ENCODE data around the gene ANTKMT.

The ANTKMT gene

DNA sequence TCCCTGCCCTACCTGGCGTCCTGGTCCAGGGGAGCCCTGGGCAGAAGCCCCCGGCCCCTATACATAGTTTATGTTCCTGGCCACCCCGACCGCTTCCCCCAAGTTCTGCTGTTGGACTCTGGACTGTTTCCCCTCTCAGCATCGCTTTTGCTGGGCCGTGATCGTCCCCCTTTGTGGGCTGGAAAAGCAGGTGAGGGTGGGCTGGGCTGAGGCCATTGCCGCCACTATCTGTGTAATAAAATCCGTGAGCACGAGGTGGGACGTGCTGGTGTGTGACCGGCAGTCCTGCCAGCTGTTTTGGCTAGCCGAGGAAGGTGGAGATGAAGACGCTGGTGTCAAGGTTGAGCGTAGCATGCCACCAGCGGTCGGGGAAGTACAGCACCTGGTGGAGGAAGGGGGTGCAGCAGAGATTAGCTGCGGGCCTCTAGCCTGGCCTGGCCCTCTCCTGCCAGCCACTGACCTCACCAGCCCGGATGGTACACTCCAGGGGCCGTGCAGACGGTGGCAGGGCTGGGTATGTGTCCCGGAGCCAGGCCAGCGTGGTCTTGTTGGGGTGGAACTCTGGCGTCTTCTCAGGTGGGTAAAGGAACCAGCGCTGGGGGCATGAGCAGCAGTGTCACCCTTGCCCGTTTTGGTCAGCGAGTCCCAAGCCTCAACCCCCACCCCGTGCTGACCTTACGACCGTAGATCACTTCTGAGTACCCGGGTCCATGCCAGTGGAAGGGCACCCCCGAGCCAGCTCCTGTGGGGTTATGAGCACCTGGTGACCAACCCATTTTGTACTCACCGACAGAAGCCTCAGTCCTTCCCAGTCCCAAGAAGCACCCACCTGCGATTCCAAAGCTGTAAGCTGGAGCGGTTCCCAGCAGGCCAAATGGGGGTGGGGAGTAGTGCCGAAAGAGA is 38.2 kb upstream of the ANTKMT start:
- H3K27ac ChIP-seq (replicated peaks): peak overlapping the region; percentile 70
- no peak for TF ChIP-seq GABPA (IDR thresholded peaks at IDR 0.05; ENCODE audit: low read depth)
- TF ChIP-seq SPI1 (IDR thresholded peaks at IDR 0.05; ENCODE audit: borderline replicate concordance, low read depth): no peak
- TF ChIP-seq, protein P1, sequence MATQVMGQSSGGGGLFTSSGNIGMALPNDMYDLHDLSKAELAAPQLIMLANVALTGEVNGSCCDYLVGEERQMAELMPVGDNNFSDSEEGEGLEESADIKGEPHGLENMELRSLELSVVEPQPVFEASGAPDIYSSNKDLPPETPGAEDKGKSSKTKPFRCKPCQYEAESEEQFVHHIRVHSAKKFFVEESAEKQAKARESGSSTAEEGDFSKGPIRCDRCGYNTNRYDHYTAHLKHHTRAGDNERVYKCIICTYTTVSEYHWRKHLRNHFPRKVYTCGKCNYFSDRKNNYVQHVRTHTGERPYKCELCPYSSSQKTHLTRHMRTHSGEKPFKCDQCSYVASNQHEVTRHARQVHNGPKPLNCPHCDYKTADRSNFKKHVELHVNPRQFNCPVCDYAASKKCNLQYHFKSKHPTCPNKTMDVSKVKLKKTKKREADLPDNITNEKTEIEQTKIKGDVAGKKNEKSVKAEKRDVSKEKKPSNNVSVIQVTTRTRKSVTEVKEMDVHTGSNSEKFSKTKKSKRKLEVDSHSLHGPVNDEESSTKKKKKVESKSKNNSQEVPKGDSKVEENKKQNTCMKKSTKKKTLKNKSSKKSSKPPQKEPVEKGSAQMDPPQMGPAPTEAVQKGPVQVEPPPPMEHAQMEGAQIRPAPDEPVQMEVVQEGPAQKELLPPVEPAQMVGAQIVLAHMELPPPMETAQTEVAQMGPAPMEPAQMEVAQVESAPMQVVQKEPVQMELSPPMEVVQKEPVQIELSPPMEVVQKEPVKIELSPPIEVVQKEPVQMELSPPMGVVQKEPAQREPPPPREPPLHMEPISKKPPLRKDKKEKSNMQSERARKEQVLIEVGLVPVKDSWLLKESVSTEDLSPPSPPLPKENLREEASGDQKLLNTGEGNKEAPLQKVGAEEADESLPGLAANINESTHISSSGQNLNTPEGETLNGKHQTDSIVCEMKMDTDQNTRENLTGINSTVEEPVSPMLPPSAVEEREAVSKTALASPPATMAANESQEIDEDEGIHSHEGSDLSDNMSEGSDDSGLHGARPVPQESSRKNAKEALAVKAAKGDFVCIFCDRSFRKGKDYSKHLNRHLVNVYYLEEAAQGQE (IDR thresholded peaks at IDR 0.05; ENCODE audit: insufficient replicate concordance, low read depth): no peak
- no peak for TF ChIP-seq POLR2AphosphoS5 (IDR thresholded peaks at IDR 0.05; ENCODE audit: low read depth)
- TF ChIP-seq, protein P2, sequence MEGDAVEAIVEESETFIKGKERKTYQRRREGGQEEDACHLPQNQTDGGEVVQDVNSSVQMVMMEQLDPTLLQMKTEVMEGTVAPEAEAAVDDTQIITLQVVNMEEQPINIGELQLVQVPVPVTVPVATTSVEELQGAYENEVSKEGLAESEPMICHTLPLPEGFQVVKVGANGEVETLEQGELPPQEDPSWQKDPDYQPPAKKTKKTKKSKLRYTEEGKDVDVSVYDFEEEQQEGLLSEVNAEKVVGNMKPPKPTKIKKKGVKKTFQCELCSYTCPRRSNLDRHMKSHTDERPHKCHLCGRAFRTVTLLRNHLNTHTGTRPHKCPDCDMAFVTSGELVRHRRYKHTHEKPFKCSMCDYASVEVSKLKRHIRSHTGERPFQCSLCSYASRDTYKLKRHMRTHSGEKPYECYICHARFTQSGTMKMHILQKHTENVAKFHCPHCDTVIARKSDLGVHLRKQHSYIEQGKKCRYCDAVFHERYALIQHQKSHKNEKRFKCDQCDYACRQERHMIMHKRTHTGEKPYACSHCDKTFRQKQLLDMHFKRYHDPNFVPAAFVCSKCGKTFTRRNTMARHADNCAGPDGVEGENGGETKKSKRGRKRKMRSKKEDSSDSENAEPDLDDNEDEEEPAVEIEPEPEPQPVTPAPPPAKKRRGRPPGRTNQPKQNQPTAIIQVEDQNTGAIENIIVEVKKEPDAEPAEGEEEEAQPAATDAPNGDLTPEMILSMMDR (IDR thresholded peaks at IDR 0.05; ENCODE audit: insufficient read depth, low read length): no peak
- no peaks in the 10 kb centered on the region for H3K27me3 ChIP-seq (ENCODE audit: insufficient read depth, poor library complexity, severe bottlenecking)
- DNase-seq (ENCODE audit: low read depth in 1 of 2, low spot score in 1 of 2): no peak
- peak overlapping the region; percentile 47 for H3K4me3 ChIP-seq (replicated peaks; ENCODE audit: insufficient read depth, low read length)

DNA sequence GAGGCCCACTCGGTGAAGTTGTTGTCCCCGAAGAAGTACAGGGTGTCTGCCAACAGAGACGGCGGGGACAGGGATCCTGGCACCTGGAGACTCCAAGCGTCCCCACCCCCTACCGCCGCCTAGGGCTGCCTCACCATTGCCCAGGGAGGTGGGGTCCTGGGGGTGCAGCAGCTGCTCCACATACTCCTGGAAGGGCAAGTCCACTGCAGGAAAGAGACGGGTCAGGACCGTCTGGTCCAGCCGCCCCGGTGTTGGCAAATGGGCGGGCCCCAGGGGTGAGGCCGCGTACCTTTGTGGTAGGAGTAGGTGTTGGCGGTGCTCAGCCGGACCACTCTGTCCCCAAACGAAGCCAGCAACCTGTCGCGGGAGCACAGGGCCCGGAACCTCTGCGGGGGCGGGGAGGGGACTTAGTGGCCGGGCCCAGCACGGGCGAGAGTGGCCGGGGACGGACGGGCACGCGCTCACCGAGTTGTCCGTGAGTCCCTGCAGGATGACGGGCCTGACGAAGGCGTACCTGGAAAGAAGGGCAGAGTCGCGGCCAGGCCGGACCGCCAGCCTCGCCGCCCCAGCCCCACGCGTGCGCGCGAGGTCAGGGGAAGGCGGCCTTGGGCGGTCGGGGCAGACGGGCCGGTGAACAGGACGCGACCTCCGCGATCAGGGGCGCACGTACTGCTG is 37.4 kb upstream of the ANTKMT start:
- DNase-seq (ENCODE audit: low read depth in 1 of 2, low spot score in 1 of 2): no peak
- H3K4me3 ChIP-seq (replicated peaks; ENCODE audit: insufficient read depth, low read length): peak overlapping the region; percentile 47
- TF ChIP-seq, protein P1 (IDR thresholded peaks at IDR 0.05; ENCODE audit: insufficient replicate concordance, low read depth): no peak
- TF ChIP-seq POLR2AphosphoS5 (IDR thresholded peaks at IDR 0.05; ENCODE audit: low read depth): peak; percentile 68; the same call in 1 of the 2 replicates
- peak overlapping the region; percentile 70 for H3K27ac ChIP-seq (replicated peaks)
- H3K27me3 ChIP-seq (ENCODE audit: insufficient read depth, poor library complexity, severe bottlenecking): no peaks in the 10 kb centered on the region

DNA sequence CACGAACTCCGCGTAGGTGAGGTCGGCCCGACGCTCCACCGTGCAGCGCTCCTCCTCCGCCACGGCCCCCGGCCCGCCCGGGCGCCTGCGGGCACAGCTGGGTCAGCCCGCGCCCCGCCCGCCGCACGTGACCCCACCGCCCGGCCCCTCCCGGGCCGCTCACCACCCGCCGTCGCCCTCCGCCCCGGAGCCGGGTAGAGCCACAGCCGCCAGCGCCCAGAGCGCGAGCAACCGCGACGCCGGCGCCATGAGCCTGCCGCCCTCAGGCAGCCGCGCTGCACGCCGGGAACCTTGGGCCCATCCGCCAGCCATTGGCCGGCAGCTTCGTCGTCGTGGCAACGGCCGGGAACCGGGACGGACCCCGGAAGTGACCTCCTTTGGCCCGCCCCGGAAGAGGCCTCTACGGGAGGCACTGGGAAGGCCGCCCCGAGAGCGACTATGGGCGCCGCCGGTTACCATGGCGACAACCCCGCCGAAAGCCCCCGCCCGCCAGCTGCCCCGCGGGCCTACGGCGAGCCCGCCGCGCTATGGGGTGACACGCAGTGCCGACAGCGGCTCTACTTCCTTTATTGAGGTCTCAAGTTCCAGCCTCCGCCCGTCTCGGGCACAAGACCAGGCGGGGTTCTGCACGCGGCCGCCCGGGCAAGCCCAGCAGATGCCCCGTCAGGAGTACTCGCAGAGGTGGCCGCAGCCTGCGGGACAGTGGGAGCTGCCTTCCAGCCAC is 36.7 kb upstream of the ANTKMT start, which contains the start of gene JMJD8:
TSS of gene JMJD8 (minus strand) at position 264 of the 724 bp plus-strand sequence. CDS start at position 249, 15 bp downstream.
- H3K27ac ChIP-seq (replicated peaks): peak within 1 kb of the TSS; percentile 96

More for the DNA sequence above, 36.7 kb upstream of the ANTKMT start, which contains the start of gene JMJD8:
- no peaks in the 10 kb centered on the region for H3K27me3 ChIP-seq (ENCODE audit: insufficient read depth, poor library complexity, severe bottlenecking)
- peak within 1 kb of the TSS; percentile 47 for H3K4me3 ChIP-seq (replicated peaks; ENCODE audit: insufficient read depth, low read length)
- peak; percentile 93 to 99 for DNase-seq (ENCODE audit: low read depth in 1 of 2, low spot score in 1 of 2)
- TF ChIP-seq, protein P2 (IDR thresholded peaks at IDR 0.05; ENCODE audit: insufficient read depth, low read length): no peak
- TF ChIP-seq GABPA (IDR thresholded peaks at IDR 0.05; ENCODE audit: low read depth) (peak; percentile 93), POLR2AphosphoS5 (IDR thresholded peaks at IDR 0.05; ENCODE audit: low read depth) (peak; percentile 62), SPI1 (IDR thresholded peaks at IDR 0.05; ENCODE audit: borderline replicate concordance, low read depth) (peak; percentile 25; the same call in 1 of the 2 replicates)
- TF ChIP-seq, protein P1 (IDR thresholded peaks at IDR 0.05; ENCODE audit: insufficient replicate concordance, low read depth): no peak

All from HL-60 (cell line).